GM23338 (cell line): ENCODE measurements around the gene ADAM8.

ENCODE experiments used
- CREB1 ChIP-seq: fragments of 250-450 bp; sonication (Bioruptor Pico); IDR thresholded peaks from 2 replicates; pipeline ENCODE4 v1.5.0; 2020; ENCODE audit warnings: low read depth, mild to moderate bottlenecking, moderate library complexity
- EZH2 ChIP-seq: fragments of 200-600 bp; sonication (generic); IDR thresholded peaks from one replicate; pipeline ENCODE4 v1.8.0; 2017; ENCODE audit warnings: antibody characterized with exemption, mild to moderate bottlenecking, low read depth; ENCODE audit not compliant: unreplicated experiment
- EZH2phosphoT487 ChIP-seq: fragments of 200-600 bp; sonication (generic); IDR thresholded peaks from one replicate; pipeline ENCODE4 v1.8.1; 2018; ENCODE audit warnings: antibody characterized with exemption; ENCODE audit not compliant: unreplicated experiment
- JUNB ChIP-seq: IDR thresholded peaks from one replicate; pipeline ENCODE4 v1.6.1; 2016; ENCODE audit warnings: antibody characterized with exemption; ENCODE audit not compliant: unreplicated experiment
- NANOG ChIP-seq: IDR thresholded peaks from 2 replicates; pipeline ENCODE4 v1.6.1; 2016; ENCODE audit warnings: antibody characterized with exemption, borderline replicate concordance
- POLR2AphosphoS5 ChIP-seq: IDR thresholded peaks from 2 replicates; pipeline ENCODE4 v1.6.1; 2016; ENCODE audit warnings: antibody characterized with exemption, low read depth
- STAT1 ChIP-seq: IDR thresholded peaks from one replicate; pipeline ENCODE4 v1.6.1; 2016; ENCODE audit warnings: antibody characterized with exemption; ENCODE audit not compliant: unreplicated experiment
- ZNF114 ChIP-seq: fragments of 250-450 bp; sonication (Bioruptor Pico); IDR thresholded peaks from 2 replicates; pipeline ENCODE4 v1.5.0; 2020; ENCODE audit warnings: mild to moderate bottlenecking, moderate library complexity
- ZNF331 ChIP-seq: fragments of 250-450 bp; sonication (Bioruptor Pico); IDR thresholded peaks from 2 replicates; pipeline ENCODE4 v1.5.0; 2020; ENCODE audit warnings: low read depth, mild to moderate bottlenecking, moderate library complexity
- TF ChIP-seq, protein P1 (sequence below), 2 experiments: fragments of 200-600 bp in 1 of 2; sonication (generic) in 1 of 2; conservative IDR thresholded peaks; 2 replicates each; pipeline versions ENCODE4 v1.5.1 to v1.6.1; 2016 to 2017; ENCODE audit warnings: antibody characterized with exemption in 2 of 2, low read depth in 2 of 2, mild to moderate bottlenecking in 2 of 2, moderate library complexity in 1 of 2
- TF ChIP-seq, protein P2 (sequence below): IDR thresholded peaks from one replicate; pipeline ENCODE4 v1.6.1; 2018; ENCODE audit warnings: antibody characterized with exemption; ENCODE audit not compliant: unreplicated experiment
- TF ChIP-seq, protein P3 (sequence below): IDR thresholded peaks from 2 replicates; pipeline ENCODE4 v1.6.1; 2016; ENCODE audit warnings: antibody characterized with exemption

DNA sequence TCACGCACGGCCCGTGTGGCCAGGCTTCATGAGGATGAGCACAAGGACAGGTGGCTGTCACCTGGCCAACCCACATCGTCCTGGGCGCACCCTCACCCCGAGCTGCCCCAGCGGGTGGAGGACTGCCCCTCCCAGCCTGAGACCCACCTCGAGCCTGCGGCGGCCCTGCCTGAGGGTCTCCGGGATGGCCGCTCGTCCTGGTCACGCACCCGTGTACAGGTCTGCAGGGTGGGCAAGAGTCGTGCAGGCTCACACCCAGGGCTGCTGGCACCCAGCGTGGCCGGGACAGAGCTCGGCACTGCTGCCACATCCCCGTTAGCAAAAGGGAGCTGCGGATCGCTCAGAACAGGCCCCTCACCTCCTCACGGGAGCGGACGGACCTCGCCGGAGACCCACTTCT lies 61.1 kb downstream of the ADAM8 start:
- TF ChIP-seq, protein P1, sequence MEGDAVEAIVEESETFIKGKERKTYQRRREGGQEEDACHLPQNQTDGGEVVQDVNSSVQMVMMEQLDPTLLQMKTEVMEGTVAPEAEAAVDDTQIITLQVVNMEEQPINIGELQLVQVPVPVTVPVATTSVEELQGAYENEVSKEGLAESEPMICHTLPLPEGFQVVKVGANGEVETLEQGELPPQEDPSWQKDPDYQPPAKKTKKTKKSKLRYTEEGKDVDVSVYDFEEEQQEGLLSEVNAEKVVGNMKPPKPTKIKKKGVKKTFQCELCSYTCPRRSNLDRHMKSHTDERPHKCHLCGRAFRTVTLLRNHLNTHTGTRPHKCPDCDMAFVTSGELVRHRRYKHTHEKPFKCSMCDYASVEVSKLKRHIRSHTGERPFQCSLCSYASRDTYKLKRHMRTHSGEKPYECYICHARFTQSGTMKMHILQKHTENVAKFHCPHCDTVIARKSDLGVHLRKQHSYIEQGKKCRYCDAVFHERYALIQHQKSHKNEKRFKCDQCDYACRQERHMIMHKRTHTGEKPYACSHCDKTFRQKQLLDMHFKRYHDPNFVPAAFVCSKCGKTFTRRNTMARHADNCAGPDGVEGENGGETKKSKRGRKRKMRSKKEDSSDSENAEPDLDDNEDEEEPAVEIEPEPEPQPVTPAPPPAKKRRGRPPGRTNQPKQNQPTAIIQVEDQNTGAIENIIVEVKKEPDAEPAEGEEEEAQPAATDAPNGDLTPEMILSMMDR (conservative IDR thresholded peaks at IDR 0.05; ENCODE audit: low read depth in 2 of 2) = no peak
- TF ChIP-seq EZH2 = no peak
- TF ChIP-seq CREB1 (CRISPR knock-in tag) = no peak
- no peak for TF ChIP-seq POLR2AphosphoS5
- TF ChIP-seq STAT1 = no peak
- no peak for TF ChIP-seq EZH2phosphoT487
- TF ChIP-seq, protein P2, sequence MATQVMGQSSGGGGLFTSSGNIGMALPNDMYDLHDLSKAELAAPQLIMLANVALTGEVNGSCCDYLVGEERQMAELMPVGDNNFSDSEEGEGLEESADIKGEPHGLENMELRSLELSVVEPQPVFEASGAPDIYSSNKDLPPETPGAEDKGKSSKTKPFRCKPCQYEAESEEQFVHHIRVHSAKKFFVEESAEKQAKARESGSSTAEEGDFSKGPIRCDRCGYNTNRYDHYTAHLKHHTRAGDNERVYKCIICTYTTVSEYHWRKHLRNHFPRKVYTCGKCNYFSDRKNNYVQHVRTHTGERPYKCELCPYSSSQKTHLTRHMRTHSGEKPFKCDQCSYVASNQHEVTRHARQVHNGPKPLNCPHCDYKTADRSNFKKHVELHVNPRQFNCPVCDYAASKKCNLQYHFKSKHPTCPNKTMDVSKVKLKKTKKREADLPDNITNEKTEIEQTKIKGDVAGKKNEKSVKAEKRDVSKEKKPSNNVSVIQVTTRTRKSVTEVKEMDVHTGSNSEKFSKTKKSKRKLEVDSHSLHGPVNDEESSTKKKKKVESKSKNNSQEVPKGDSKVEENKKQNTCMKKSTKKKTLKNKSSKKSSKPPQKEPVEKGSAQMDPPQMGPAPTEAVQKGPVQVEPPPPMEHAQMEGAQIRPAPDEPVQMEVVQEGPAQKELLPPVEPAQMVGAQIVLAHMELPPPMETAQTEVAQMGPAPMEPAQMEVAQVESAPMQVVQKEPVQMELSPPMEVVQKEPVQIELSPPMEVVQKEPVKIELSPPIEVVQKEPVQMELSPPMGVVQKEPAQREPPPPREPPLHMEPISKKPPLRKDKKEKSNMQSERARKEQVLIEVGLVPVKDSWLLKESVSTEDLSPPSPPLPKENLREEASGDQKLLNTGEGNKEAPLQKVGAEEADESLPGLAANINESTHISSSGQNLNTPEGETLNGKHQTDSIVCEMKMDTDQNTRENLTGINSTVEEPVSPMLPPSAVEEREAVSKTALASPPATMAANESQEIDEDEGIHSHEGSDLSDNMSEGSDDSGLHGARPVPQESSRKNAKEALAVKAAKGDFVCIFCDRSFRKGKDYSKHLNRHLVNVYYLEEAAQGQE = no peak
- TF ChIP-seq ZNF114 = no peak
- TF ChIP-seq, protein P3, sequence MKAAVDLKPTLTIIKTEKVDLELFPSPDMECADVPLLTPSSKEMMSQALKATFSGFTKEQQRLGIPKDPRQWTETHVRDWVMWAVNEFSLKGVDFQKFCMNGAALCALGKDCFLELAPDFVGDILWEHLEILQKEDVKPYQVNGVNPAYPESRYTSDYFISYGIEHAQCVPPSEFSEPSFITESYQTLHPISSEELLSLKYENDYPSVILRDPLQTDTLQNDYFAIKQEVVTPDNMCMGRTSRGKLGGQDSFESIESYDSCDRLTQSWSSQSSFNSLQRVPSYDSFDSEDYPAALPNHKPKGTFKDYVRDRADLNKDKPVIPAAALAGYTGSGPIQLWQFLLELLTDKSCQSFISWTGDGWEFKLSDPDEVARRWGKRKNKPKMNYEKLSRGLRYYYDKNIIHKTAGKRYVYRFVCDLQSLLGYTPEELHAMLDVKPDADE = no peak
- no peak for TF ChIP-seq JUNB
- TF ChIP-seq NANOG = no peak
- TF ChIP-seq ZNF331 (CRISPR knock-in tag) = no peak
